Frontal cortex (tissue), 1 donor: ENCODE measurements around the gene TMC2. TPM values are rescaled to one million over a fixed set of nuclear protein-coding genes. Genes with fewer than 3 reads are reported as not detected.

Source experiments
- small RNA-seq: library from RNA; depleted of rRNA; stranded (forward); fragments of <200 nt; gene quantifications from one replicate; pipeline ENCODE3, GENCODE V24; 2014
- total RNA-seq: library from RNA; depleted of rRNA; stranded (reverse); fragments of >200 nt; gene quantifications from one replicate; pipeline ENCODE4 v1.2.3, GENCODE V29; 2014

The TMC2 gene
- total RNA-seq, 1 donor from 2014 or later = 4.5 TPM

Small RNA genes within 50 kb of the gene (small RNA-seq; reads per million reads assigned to genes)
- gene SNORA51 = not detected
- not detected for gene SNORD110
- not detected for gene SNORD56
- not detected for gene SNORD57
- gene SNORD86 = not detected

Other genes with a start within 250 kb of the TMC2 start
- not detected for gene TGM3, start 240.6 kb upstream of the TMC2 start, total RNA-seq
- gene TGM6, start 155.7 kb upstream of the TMC2 start, total RNA-seq = not detected
- gene SNRPB, start 65.8 kb upstream of the TMC2 start, total RNA-seq = 59.1 TPM
- 8.6 TPM for gene ZNF343, start 27.7 kb upstream of the TMC2 start, total RNA-seq
- 132 TPM for gene NOP56, start 116.1 kb downstream of the TMC2 start, total RNA-seq
- 76.2 TPM for gene IDH3B, start 127.6 kb downstream of the TMC2 start, total RNA-seq
- gene EBF4, start 156.2 kb downstream of the TMC2 start, total RNA-seq = 11.8 TPM